Measurements from ENCODE around the gene HES1.

Gene HES1

GRCh38 chr3:194129581-194130133 lies 6.3 kb upstream of the HES1 start:
- ChIA-PET CTCF (interaction anchor here (0.6 to 1.6 kb wide), 4 partner anchors 15 to 349 kb away, joined by 3 to 6 read pairs (median 4); no protein-coding TSS in a partner anchor), POLR2A (interaction anchor here (1.1 kb wide), 1 partner anchor 12 kb away, joined by 3 read pairs; no protein-coding TSS in a partner anchor)
- no peak for TF ChIP-seq CTCF (IDR thresholded peaks at IDR 0.05; ENCODE audit: insufficient read depth, low read length, missing control alignments)
- DNase-seq (ENCODE audit: low read depth, low spot score), result no peak
- no peak overlapping the region for H3K4me3 ChIP-seq (ENCODE audit: low read depth, low read length)

GRCh38 chr3:194130188-194130587 lies 5.8 kb upstream of the HES1 start:
- POLR2A ChIA-PET, result interaction anchor here (1.1 kb wide), 1 partner anchor 11 kb away, joined by 3 read pairs; no protein-coding TSS in a partner anchor
- no peak for TF ChIP-seq CTCF (IDR thresholded peaks at IDR 0.05; ENCODE audit: insufficient read depth, low read length, missing control alignments)
- no peak for DNase-seq (ENCODE audit: low read depth, low spot score)
- CTCF ChIA-PET, result interaction anchor here (0.6 to 1.4 kb wide), 3 partner anchors 186 to 349 kb away, joined by 3 to 7 read pairs (median 4); no protein-coding TSS in a partner anchor
- H3K4me3 ChIP-seq (ENCODE audit: low read depth, low read length), result no peak overlapping the region

GRCh38 chr3:194130807-194131589 lies 5.0 kb upstream of the HES1 start:
- no peak for TF ChIP-seq CTCF (IDR thresholded peaks at IDR 0.05; ENCODE audit: insufficient read depth, low read length, missing control alignments)
- ChIA-PET CTCF (interaction anchor here (1.3 to 1.4 kb wide), 2 partner anchors 185 to 350 kb away, joined by 4 to 7 read pairs; no protein-coding TSS in a partner anchor), POLR2A (no interaction called here)
- no peak overlapping the region for H3K4me3 ChIP-seq (ENCODE audit: low read depth, low read length)
- no peak for DNase-seq (ENCODE audit: low read depth, low spot score)

- TF ChIP-seq CTCF (IDR thresholded peaks at IDR 0.05; ENCODE audit: insufficient read depth, low read length, missing control alignments), result no peak
- H3K4me3 ChIP-seq (ENCODE audit: low read depth, low read length), result no peak overlapping the region
- DNase-seq (ENCODE audit: low read depth, low spot score), result no peak
- POLR2A ChIA-PET, result no interaction called here
- CTCF ChIA-PET, result interaction anchor here (0.9 to 3.5 kb wide), 3 partner anchors 23 to 351 kb away, joined by 3 to 21 read pairs (median 3); no protein-coding TSS in a partner anchor
These were observed 3.3 kb upstream of the HES1 start for GRCh38 chr3:194132465-194133286.

- H3K4me3 ChIP-seq (ENCODE audit: low read depth, low read length), result peak overlapping the region; percentile 45
- no peak for DNase-seq (ENCODE audit: low read depth, low spot score)
- no peak for TF ChIP-seq CTCF (IDR thresholded peaks at IDR 0.05; ENCODE audit: insufficient read depth, low read length, missing control alignments)
- CTCF ChIA-PET, result interaction anchor here (0.9 to 9.1 kb wide), 4 partner anchors 24 to 352 kb away, joined by 3 to 100 read pairs (median 12); no protein-coding TSS in a partner anchor
- POLR2A ChIA-PET, result interaction anchor here (0.5 to 1.6 kb wide), 3 partner anchors 9 to 223 kb away, joined by 3 to 8 read pairs (median 3); no protein-coding TSS in a partner anchor
These were observed 2.2 kb upstream of the HES1 start for GRCh38 chr3:194133661-194134230.

All from AG04449 (cell line).